Astrocyte of the spinal cord (primary cell): ENCODE results near the gene AHNAK.
A peak's percentile ranks its signal among the peaks of the same experiment; 100 is the strongest.

Experiments
- DNase-seq: peaks from one replicate; pipeline ENCODE4 v3.0.0; 2011; ENCODE audit warnings: low read depth, low spot score
- H3K4me3 ChIP-seq: 2 replicates; pipeline ENCODE4 v1.5.1; 2011; ENCODE audit warnings: low read depth, mild to moderate bottlenecking, low read length, moderate library complexity
- CTCF ChIP-seq: IDR thresholded peaks from 2 replicates; pipeline ENCODE4 v1.5.1; 2012; ENCODE audit warnings: low read depth, mild to moderate bottlenecking, low read length, inconsistent platforms
- in situ Hi-C: cut with HindIII; loops from 2 replicates; pipeline ENCODE4 v1.10.0; 2017; ENCODE audit warnings: low sequenced_read_pairs

Gene AHNAK

GRCh38 chr11:62482753-62483152 lies 63.9 kb downstream of the AHNAK start:
- no peak for TF ChIP-seq CTCF
- DNase-seq = no peak
- in situ Hi-C loops = no loop called here
- no peak overlapping the region for H3K4me3 ChIP-seq

GRCh38 chr11:62479631-62480201 lies 66.9 kb downstream of the AHNAK start:
- TF ChIP-seq CTCF = no peak
- in situ Hi-C loops = no loop called here
- no peak for DNase-seq
- no peak overlapping the region for H3K4me3 ChIP-seq

- in situ Hi-C loops = no loop called here
- H3K4me3 ChIP-seq = no peak overlapping the region
- TF ChIP-seq CTCF = no peak
- no peak for DNase-seq
Observed at GRCh38 chr11:62477927-62478326, 68.7 kb downstream of the AHNAK start.

GRCh38 chr11:62472063-62472884 lies 74.3 kb downstream of the AHNAK start:
- DNase-seq = peak; percentile 32
- no peak for TF ChIP-seq CTCF
- H3K4me3 ChIP-seq = no peak overlapping the region
- in situ Hi-C loops = no loop called here

- no peak for TF ChIP-seq CTCF
- in situ Hi-C loops = no loop called here
- no peak for DNase-seq
- H3K4me3 ChIP-seq = no peak overlapping the region
Observed at GRCh38 chr11:62471603-62472002, 75.0 kb downstream of the AHNAK start.

- H3K4me3 ChIP-seq = no peak overlapping the region
- no peak for TF ChIP-seq CTCF
- no peak for DNase-seq
- in situ Hi-C loops = no loop called here
Observed at GRCh38 chr11:62468577-62468976, 78.0 kb downstream of the AHNAK start.
